Endothelial cell of umbilical vein (primary cell): ENCODE measurements around the gene SH3TC1. TPM values are rescaled to one million over a fixed set of nuclear protein-coding genes. Genes with fewer than 3 reads are reported as not detected.

Experiments
- BruUV-seq: library from RNA; stranded (reverse); fragments of 400-500 nt; replicated peaks from 2 replicates; lab custom pipeline; 2021; lab: Mats Ljungman, UMichigan
- CTCF ChIA-PET: fragments of 300-600, 350-600 bp; sonication (Branson Sonifier 250); formaldehyde crosslinking; loops from one replicate; lab custom pipeline; 2021; ENCODE audit warnings: antibody characterized with exemption, inconsistent platforms; lab: Charles Lee
- POLR2A ChIA-PET: fragments of 300-600, 350-600 bp; sonication (Branson Sonifier 250); formaldehyde crosslinking; loops from one replicate; lab custom pipeline; 2021; ENCODE audit warnings: antibody characterized with exemption, inconsistent platforms; lab: Charles Lee
- DNase-seq: peaks from one replicate; pipeline ENCODE4 v3.0.0-alpha.2; 2011; ENCODE audit warnings: low read depth, low spot score
- FAIRE-seq: peaks from 2 replicates; lab custom pipeline; 2011; peaks lifted over from hg19 to GRCh38; lab: Jason Lieb, UNC
- H2AFZ ChIP-seq: 2 replicates; pipeline ENCODE4 v1.6.0; 2012; ENCODE audit warnings: low read depth, low read length, control low read depth, inconsistent platforms
- H3K27ac ChIP-seq: 2 replicates; pipeline ENCODE4 v1.5.1; 2011; ENCODE audit warnings: low read depth, mild to moderate bottlenecking, control low read depth, low read length, moderate library complexity; ENCODE audit not compliant: insufficient read depth
- H3K27me3 ChIP-seq, 2 experiments: 2 replicates each; pipeline versions ENCODE4 v1.6.0 to v1.6.1; 2011; ENCODE audit warnings: low read length in 2 of 2, mixed read lengths in 1 of 2; ENCODE audit not compliant: control insufficient read depth in 2 of 2, insufficient read depth in 2 of 2
- H3K36me3 ChIP-seq, 2 experiments: 2 replicates in 1 of 2; 3 replicates in 1 of 2; pipeline ENCODE4 v1.5.1; 2011; ENCODE audit warnings: low read length in 2 of 2, mild to moderate bottlenecking in 1 of 2, moderate library complexity in 1 of 2; ENCODE audit not compliant: control insufficient read depth in 2 of 2, insufficient read depth in 2 of 2; ENCODE audit errors: extremely low read depth in 1 of 2
- H3K4me1 ChIP-seq: 3 replicates; pipeline ENCODE4 v1.5.1; 2011; ENCODE audit warnings: mild to moderate bottlenecking, low read length; ENCODE audit not compliant: control insufficient read depth, insufficient read depth; ENCODE audit errors: extremely low read depth
- H3K4me2 ChIP-seq: 2 replicates; pipeline ENCODE4 v1.6.1; 2011; ENCODE audit warnings: low read length, control low read depth, mixed read lengths; ENCODE audit not compliant: insufficient read depth
- H3K4me3 ChIP-seq, 3 experiments: fragments of 200-600 bp in 1 of 3; sonication (generic), shearing (Covaris generic) in 1 of 3; replicated peaks in 1 of 3; 2 replicates each; pipeline ENCODE4 v1.5.1; 2011 to 2016; ENCODE audit warnings: control low read depth in 3 of 3, low read length in 3 of 3, mild to moderate bottlenecking in 2 of 3, inconsistent platforms in 1 of 3, low read depth in 1 of 3, moderate library complexity in 1 of 3; ENCODE audit not compliant: insufficient read depth in 1 of 3
- H3K79me2 ChIP-seq: 2 replicates; pipeline ENCODE4 v1.6.0; 2012; ENCODE audit warnings: low read length, inconsistent platforms; ENCODE audit not compliant: control insufficient read depth, insufficient read depth
- H3K9ac ChIP-seq: replicated peaks from 2 replicates; pipeline ENCODE3; 2011; ENCODE audit warnings: low read length, control low read depth; ENCODE audit not compliant: insufficient read depth; ENCODE audit errors: extremely low read depth
- H3K9me1 ChIP-seq: replicated peaks from 3 replicates; pipeline ENCODE4 v1.6.0; 2011; ENCODE audit warnings: mild to moderate bottlenecking, low read length; ENCODE audit not compliant: control insufficient read depth, insufficient read depth; ENCODE audit errors: extremely low read depth
- H3K9me3 ChIP-seq: replicated peaks from 2 replicates; pipeline ENCODE4 v1.5.1; 2012; ENCODE audit warnings: low read length, inconsistent platforms; ENCODE audit not compliant: control insufficient read depth, insufficient read depth
- H4K20me1 ChIP-seq: replicated peaks from 2 replicates; pipeline ENCODE3; 2011; ENCODE audit warnings: mild to moderate bottlenecking, low read length; ENCODE audit not compliant: control insufficient read depth, insufficient read depth; ENCODE audit errors: extremely low read depth
- EZH2 ChIP-seq: IDR thresholded peaks from 2 replicates; pipeline ENCODE4 v1.6.1; 2012; ENCODE audit warnings: borderline replicate concordance, low read depth, mild to moderate bottlenecking, moderate library complexity, low read length, inconsistent platforms; ENCODE audit not compliant: severe bottlenecking
- FOS ChIP-seq: IDR thresholded peaks from 2 replicates; pipeline ENCODE4 v1.6.1; 2011; ENCODE audit warnings: mild to moderate bottlenecking, low read length, moderate library complexity, borderline replicate concordance; ENCODE audit not compliant: insufficient read depth
- GATA2 ChIP-seq: IDR thresholded peaks from 2 replicates; pipeline ENCODE4 v1.7.0; 2011; ENCODE audit warnings: low read depth, mild to moderate bottlenecking, moderate library complexity, mixed read lengths, low read length; ENCODE audit not compliant: insufficient read length, insufficient read depth
- JUN ChIP-seq: IDR thresholded peaks from 2 replicates; pipeline ENCODE4 v1.6.1; 2011; ENCODE audit warnings: borderline replicate concordance, low read depth; ENCODE audit not compliant: insufficient read length, insufficient read depth
- MYC ChIP-seq: IDR thresholded peaks from one replicate; pipeline ENCODE4 v1.6.1; 2011; ENCODE audit warnings: mild to moderate bottlenecking, low read depth, low read length
- POLR2A ChIP-seq: IDR thresholded peaks from 2 replicates; pipeline ENCODE4 v1.6.1; 2012; ENCODE audit warnings: low read depth, mild to moderate bottlenecking, control low read depth, low read length
- POLR2AphosphoS5 ChIP-seq: IDR thresholded peaks from 2 replicates; pipeline ENCODE4 v1.6.1; 2012; ENCODE audit warnings: low read depth, mild to moderate bottlenecking, control low read depth, low read length, moderate library complexity; ENCODE audit not compliant: insufficient read depth
- dilution Hi-C: fragments of 300-500 bp; cut with MboI; formaldehyde crosslinking; loops from one replicate; pipeline ENCODE4 v1.15.0; 2019; ENCODE audit warnings: low sequenced_read_pairs; ENCODE audit not compliant: extremely low pct_ligation_motif_present
- intact Hi-C: fragments of 100-400 bp; cut with micrococcal nuclease; formaldehyde crosslinking; loops from one replicate; pipeline ENCODE4 v1.10.0; 2022
- polyA plus RNA-seq, 4 experiments: library from polyadenylated mRNA; depleted of rRNA in 3 of 4; stranded (reverse) in 3 of 4; unstranded in 1 of 4; fragments of >200 nt; gene quantifications; 2 replicates each; pipeline versions ENCODE4 v1.2.1 to v1.2.3, GENCODE V29; 2011 to 2012; ENCODE audit warnings: missing spikeins in 1 of 4
- total RNA-seq: library from RNA; stranded (reverse); gene quantifications from 2 replicates; pipeline ENCODE4 v1.2.3, GENCODE V29; 2021
- TF ChIP-seq, protein P1 (sequence below), 2 donors: IDR thresholded peaks; 1 replicate in 1 of 2; 2 replicates in 1 of 2; pipeline ENCODE4 v1.5.1; 2011; ENCODE audit warnings: low read length in 2 of 2, mild to moderate bottlenecking in 2 of 2, moderate library complexity in 2 of 2, control low read depth in 1 of 2, inconsistent platforms in 1 of 2, low read depth in 1 of 2; ENCODE audit not compliant: insufficient read depth in 1 of 2; ENCODE audit errors: extremely low read depth in 1 of 2
- TF ChIP-seq, protein P2 (sequence below): IDR thresholded peaks from 2 replicates; pipeline ENCODE4 v1.6.1; 2011; ENCODE audit not compliant: insufficient read depth, insufficient read length

SH3TC1 gene
- total and polyA plus RNA-seq, 2 donors (not counting 3 experiments of a cell fraction or from before 2014, with no cell fraction given): 96.5 to 192 TPM

DNA sequence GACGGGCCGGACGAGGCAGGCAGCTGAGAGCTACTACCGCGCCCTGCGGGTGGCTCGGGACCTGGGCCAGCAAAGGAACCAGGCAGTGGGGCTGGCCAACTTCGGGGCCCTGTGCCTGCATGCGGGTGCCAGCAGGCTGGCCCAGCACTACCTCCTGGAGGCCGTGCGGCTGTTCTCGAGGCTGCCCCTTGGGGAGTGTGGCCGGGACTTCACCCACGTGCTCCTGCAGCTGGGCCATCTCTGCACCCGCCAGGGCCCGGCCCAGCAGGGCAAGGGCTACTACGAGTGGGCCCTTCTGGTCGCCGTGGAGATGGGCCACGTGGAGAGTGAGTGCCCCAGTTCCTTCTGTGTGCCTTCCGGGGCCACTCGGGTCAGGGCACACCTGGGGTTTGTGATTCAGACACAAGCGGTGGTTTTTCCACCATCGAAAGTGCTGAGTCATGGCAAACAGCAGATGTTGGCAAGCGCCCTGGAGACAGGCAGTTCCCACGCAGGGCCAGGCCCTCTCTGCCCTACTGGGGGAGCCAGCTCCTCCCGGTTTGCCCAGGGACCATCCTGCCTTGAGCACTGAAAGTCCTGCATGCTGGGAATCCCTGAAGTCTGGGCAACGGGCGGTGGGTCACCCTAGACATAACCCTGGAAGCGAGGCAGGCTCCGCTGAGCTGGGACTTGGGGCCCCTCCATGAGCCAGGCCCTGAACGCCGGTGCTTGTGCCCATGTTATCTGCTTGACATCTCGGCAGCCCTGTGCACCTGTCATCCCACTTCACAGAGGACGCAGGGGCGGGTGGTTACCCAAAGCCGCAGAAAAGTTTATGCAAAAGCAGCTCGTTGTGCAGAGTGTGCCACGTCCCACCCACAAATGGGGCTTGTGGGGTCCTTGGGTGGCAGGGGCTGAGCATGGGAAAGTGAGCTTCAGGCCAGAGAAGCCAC, 29.5 kb downstream of the SH3TC1 start:
- BruUV-seq: no TSS peak
- FAIRE-seq (peak; percentile 73), DNase-seq (peak; percentile 88)
- Histone ChIP-seq H2AFZ (no peak overlapping the region), H3K36me3 (peaks cover 26 to 78% of the 10 kb centered on the region in 2 experiments), H3K9me3 (no peaks in the 10 kb centered on the region), H3K9me1 (no peaks in the 10 kb centered on the region), H4K20me1 (no peaks in the 10 kb centered on the region), H3K4me3 (no peak overlapping the region), H3K27me3 (no peaks in the 10 kb centered on the region), H3K4me1 (peaks cover 6% of the 10 kb centered on the region), H3K9ac (no peak overlapping the region), H3K27ac (peak overlapping the region; percentile 50), H3K4me2 (no peak overlapping the region), H3K79me2 (peaks cover 7% of the 10 kb centered on the region)
- POLR2A ChIA-PET: no interaction called here
- intact Hi-C loops: no loop called here
- TF ChIP-seq POLR2AphosphoS5: peak; percentile 45
- TF ChIP-seq, protein P1, sequence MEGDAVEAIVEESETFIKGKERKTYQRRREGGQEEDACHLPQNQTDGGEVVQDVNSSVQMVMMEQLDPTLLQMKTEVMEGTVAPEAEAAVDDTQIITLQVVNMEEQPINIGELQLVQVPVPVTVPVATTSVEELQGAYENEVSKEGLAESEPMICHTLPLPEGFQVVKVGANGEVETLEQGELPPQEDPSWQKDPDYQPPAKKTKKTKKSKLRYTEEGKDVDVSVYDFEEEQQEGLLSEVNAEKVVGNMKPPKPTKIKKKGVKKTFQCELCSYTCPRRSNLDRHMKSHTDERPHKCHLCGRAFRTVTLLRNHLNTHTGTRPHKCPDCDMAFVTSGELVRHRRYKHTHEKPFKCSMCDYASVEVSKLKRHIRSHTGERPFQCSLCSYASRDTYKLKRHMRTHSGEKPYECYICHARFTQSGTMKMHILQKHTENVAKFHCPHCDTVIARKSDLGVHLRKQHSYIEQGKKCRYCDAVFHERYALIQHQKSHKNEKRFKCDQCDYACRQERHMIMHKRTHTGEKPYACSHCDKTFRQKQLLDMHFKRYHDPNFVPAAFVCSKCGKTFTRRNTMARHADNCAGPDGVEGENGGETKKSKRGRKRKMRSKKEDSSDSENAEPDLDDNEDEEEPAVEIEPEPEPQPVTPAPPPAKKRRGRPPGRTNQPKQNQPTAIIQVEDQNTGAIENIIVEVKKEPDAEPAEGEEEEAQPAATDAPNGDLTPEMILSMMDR (IDR thresholded peaks at IDR 0.05; ENCODE audit: extremely low read depth in 1 of 2, insufficient read depth in 1 of 2, low read depth in 1 of 2, low read length in 2 of 2): no peak
- no peak for TF ChIP-seq EZH2
- no peak for TF ChIP-seq FOS
- TF ChIP-seq, protein P2, sequence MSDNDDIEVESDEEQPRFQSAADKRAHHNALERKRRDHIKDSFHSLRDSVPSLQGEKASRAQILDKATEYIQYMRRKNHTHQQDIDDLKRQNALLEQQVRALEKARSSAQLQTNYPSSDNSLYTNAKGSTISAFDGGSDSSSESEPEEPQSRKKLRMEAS: peak; percentile 47
- TF ChIP-seq JUN: no peak
- no peak for TF ChIP-seq POLR2A
- TF ChIP-seq GATA2: no peak
- no peak for TF ChIP-seq MYC
- dilution Hi-C loops: no loop called here
- CTCF ChIA-PET: interaction anchor here (1.0 to 3.2 kb wide), 4 partner anchors 14 to 181 kb away, joined by 3 to 25 read pairs (median 8); no protein-coding TSS in a partner anchor
